ENCODE results near the gene DPRX.

- TF ChIP-seq, protein P1, sequence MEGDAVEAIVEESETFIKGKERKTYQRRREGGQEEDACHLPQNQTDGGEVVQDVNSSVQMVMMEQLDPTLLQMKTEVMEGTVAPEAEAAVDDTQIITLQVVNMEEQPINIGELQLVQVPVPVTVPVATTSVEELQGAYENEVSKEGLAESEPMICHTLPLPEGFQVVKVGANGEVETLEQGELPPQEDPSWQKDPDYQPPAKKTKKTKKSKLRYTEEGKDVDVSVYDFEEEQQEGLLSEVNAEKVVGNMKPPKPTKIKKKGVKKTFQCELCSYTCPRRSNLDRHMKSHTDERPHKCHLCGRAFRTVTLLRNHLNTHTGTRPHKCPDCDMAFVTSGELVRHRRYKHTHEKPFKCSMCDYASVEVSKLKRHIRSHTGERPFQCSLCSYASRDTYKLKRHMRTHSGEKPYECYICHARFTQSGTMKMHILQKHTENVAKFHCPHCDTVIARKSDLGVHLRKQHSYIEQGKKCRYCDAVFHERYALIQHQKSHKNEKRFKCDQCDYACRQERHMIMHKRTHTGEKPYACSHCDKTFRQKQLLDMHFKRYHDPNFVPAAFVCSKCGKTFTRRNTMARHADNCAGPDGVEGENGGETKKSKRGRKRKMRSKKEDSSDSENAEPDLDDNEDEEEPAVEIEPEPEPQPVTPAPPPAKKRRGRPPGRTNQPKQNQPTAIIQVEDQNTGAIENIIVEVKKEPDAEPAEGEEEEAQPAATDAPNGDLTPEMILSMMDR (IDR thresholded peaks at IDR 0.05), result no peak
- TF ChIP-seq POLR2A (IDR thresholded peaks at IDR 0.05), result no peak
These were observed 18.2 kb downstream of the DPRX start for GRCh38 chr19:53649746-53650593.

Data from thyroid gland (tissue), 4 donors.